ENCODE data around the gene S100A16. TPM values are rescaled to one million over a fixed set of nuclear protein-coding genes. Genes with fewer than 3 reads are reported as not detected.

The S100A16 gene
- total RNA-seq, 1 experiment from 2014 or later, result 1,014 TPM

- peaks cover 36% of the 10 kb centered on the region for H3K36me3 Mint-ChIP-seq (ENCODE audit: insufficient read depth, unreplicated experiment)
- BruUV-seq (replicated peaks), result no TSS peak
- intact Hi-C loops (cut with micrococcal nuclease), result no loop called here
- peak; percentile 65 for DNase-seq (ENCODE audit: unreplicated experiment)
- CTCF ChIA-PET, result interaction anchor here (0.6 to 11.8 kb wide), 18 partner anchors 10 to 358 kb away, joined by 3 to 214 read pairs (median 4); partner anchors contain the start of genes CHTOP, S100A1 and S100A13
- peaks cover 75% of the 10 kb centered on the region for H3K4me1 Mint-ChIP-seq (ENCODE audit: insufficient read depth, unreplicated experiment)
- no peaks in the 10 kb centered on the region for H3K9me3 Mint-ChIP-seq (ENCODE audit: unreplicated experiment)
- POLR2A ChIA-PET, result interaction anchor here (0.5 to 46.1 kb wide), 41 partner anchors 3 to 1620 kb away, joined by 3 to 1272 read pairs (median 7); partner anchors contain the start of genes CHTOP, CREB3L4, GATAD2B and ILF2
- no peaks in the 10 kb centered on the region for H3K27me3 Mint-ChIP-seq (ENCODE audit: insufficient read depth, unreplicated experiment)
- H3K4me3 Mint-ChIP-seq (ENCODE audit: unreplicated experiment), result peak overlapping the region; percentile 90
- peak overlapping the region; percentile 94 for H3K27ac Mint-ChIP-seq (ENCODE audit: low read depth, unreplicated experiment)
- no peak for TF ChIP-seq CTCF (IDR thresholded peaks at IDR 0.05; ENCODE audit: unreplicated experiment)
Measured at GRCh38 chr1:153612111-153612754, 704 bp downstream of the S100A16 start.

- peak overlapping the region; percentile 94 for H3K27ac Mint-ChIP-seq (ENCODE audit: low read depth, unreplicated experiment)
- BruUV-seq (replicated peaks), result TSS peak; percentile 86
- no peaks in the 10 kb centered on the region for H3K9me3 Mint-ChIP-seq (ENCODE audit: unreplicated experiment)
- no peak for DNase-seq (ENCODE audit: unreplicated experiment)
- peaks cover 45% of the 10 kb centered on the region for H3K36me3 Mint-ChIP-seq (ENCODE audit: insufficient read depth, unreplicated experiment)
- ChIA-PET POLR2A (interaction anchor here (0.5 to 46.1 kb wide), 25 partner anchors 4 to 1619 kb away, joined by 3 to 1272 read pairs (median 11); partner anchors contain the start of genes CHTOP, ILF2, JTB and S100A1), CTCF (interaction anchor here (1.4 to 11.8 kb wide), 7 partner anchors 16 to 116 kb away, joined by 5 to 214 read pairs (median 37); partner anchors contain the start of genes CHTOP, S100A1 and S100A13)
- H3K4me3 Mint-ChIP-seq (ENCODE audit: unreplicated experiment), result peak overlapping the region; percentile 90
- peaks cover 67% of the 10 kb centered on the region for H3K4me1 Mint-ChIP-seq (ENCODE audit: insufficient read depth, unreplicated experiment)
- intact Hi-C loops (cut with micrococcal nuclease), result loop anchor here (1.0 to 2.0 kb wide), 2 partner anchors 15 to 60 kb away; no protein-coding TSS in a partner anchor
- no peaks in the 10 kb centered on the region for H3K27me3 Mint-ChIP-seq (ENCODE audit: insufficient read depth, unreplicated experiment)
- no peak for TF ChIP-seq CTCF (IDR thresholded peaks at IDR 0.05; ENCODE audit: unreplicated experiment)
Measured at GRCh38 chr1:153611356-153611755, 1.6 kb downstream of the S100A16 start.

GRCh38 chr1:153610811-153611301 is 2.1 kb downstream of the S100A16 start:
- H3K9me3 Mint-ChIP-seq (ENCODE audit: unreplicated experiment), result no peaks in the 10 kb centered on the region
- peak overlapping the region; percentile 90 for H3K4me3 Mint-ChIP-seq (ENCODE audit: unreplicated experiment)
- BruUV-seq (replicated peaks), result no TSS peak
- CTCF ChIA-PET, result interaction anchor here (0.7 to 11.8 kb wide), 8 partner anchors 17 to 1646 kb away, joined by 3 to 214 read pairs (median 22); partner anchors contain the start of genes S100A1 and S100A13
- TF ChIP-seq CTCF (IDR thresholded peaks at IDR 0.05; ENCODE audit: unreplicated experiment), result no peak
- peak overlapping the region; percentile 94 for H3K27ac Mint-ChIP-seq (ENCODE audit: low read depth, unreplicated experiment)
- intact Hi-C loops (cut with micrococcal nuclease), result loop anchor here (1.0 to 2.0 kb wide), 2 partner anchors 14 to 60 kb away; no protein-coding TSS in a partner anchor
- peak; percentile 99 for DNase-seq (ENCODE audit: unreplicated experiment)
- POLR2A ChIA-PET, result interaction anchor here (0.5 to 46.1 kb wide), 23 partner anchors 5 to 571 kb away, joined by 3 to 1272 read pairs (median 9); partner anchors contain the start of genes CHTOP, ILF2, S100A1 and S100A13
- peaks cover 50% of the 10 kb centered on the region for H3K36me3 Mint-ChIP-seq (ENCODE audit: insufficient read depth, unreplicated experiment)
- peaks cover 62% of the 10 kb centered on the region for H3K4me1 Mint-ChIP-seq (ENCODE audit: insufficient read depth, unreplicated experiment)
- H3K27me3 Mint-ChIP-seq (ENCODE audit: insufficient read depth, unreplicated experiment), result no peaks in the 10 kb centered on the region

- H3K4me1 Mint-ChIP-seq (ENCODE audit: insufficient read depth, unreplicated experiment), result peaks cover 56% of the 10 kb centered on the region
- H3K27me3 Mint-ChIP-seq (ENCODE audit: insufficient read depth, unreplicated experiment), result no peaks in the 10 kb centered on the region
- BruUV-seq (replicated peaks), result TSS peak; percentile 1
- H3K9me3 Mint-ChIP-seq (ENCODE audit: unreplicated experiment), result no peaks in the 10 kb centered on the region
- peak; percentile 95 for DNase-seq (ENCODE audit: unreplicated experiment)
- intact Hi-C loops (cut with micrococcal nuclease), result loop anchor here (2.0 kb wide), 1 partner anchor 14 kb away; no protein-coding TSS in a partner anchor
- H3K4me3 Mint-ChIP-seq (ENCODE audit: unreplicated experiment), result peak overlapping the region; percentile 90
- ChIA-PET POLR2A (interaction anchor here (0.6 to 27.9 kb wide), 19 partner anchors 12 to 1082 kb away, joined by 3 to 1272 read pairs (median 6); partner anchors contain the start of genes CHTOP, ILF2, S100A1 and S100A13), CTCF (interaction anchor here (0.6 to 11.8 kb wide), 9 partner anchors 8 to 1646 kb away, joined by 3 to 214 read pairs (median 4); partner anchors contain the start of genes S100A1 and S100A13)
- TF ChIP-seq CTCF (IDR thresholded peaks at IDR 0.05; ENCODE audit: unreplicated experiment), result no peak
- H3K36me3 Mint-ChIP-seq (ENCODE audit: insufficient read depth, unreplicated experiment), result peaks cover 55% of the 10 kb centered on the region
- peak overlapping the region; percentile 94 for H3K27ac Mint-ChIP-seq (ENCODE audit: low read depth, unreplicated experiment)
Measured at GRCh38 chr1:153610334-153610733, 2.6 kb downstream of the S100A16 start.

All from MCF 10A (cell line).